Measurements from ENCODE around the gene NOTCH1. TPM values are rescaled to one million over a fixed set of nuclear protein-coding genes. Genes with fewer than 3 reads are reported as not detected.

Gene NOTCH1
- total and polyA plus RNA-seq, 2 of the 8 experiments (the other 6 are each of a cell fraction or from before 2014, with no cell fraction given): 6.9 to 55.6 TPM

- TF ChIP-seq RAD21 (IDR thresholded peaks at IDR 0.05 in 1 of 2, conservative IDR thresholded peaks at IDR 0.05 in 1 of 2; ENCODE audit: low read depth in 2 of 2, low read length in 2 of 2) (peak; percentile 94 to 95), JUN (IDR thresholded peaks at IDR 0.05; ENCODE audit: low read depth, low read length) (no peak), SIN3A (conservative IDR thresholded peaks at IDR 0.05 in 1 of 2, IDR thresholded peaks at IDR 0.05 in 1 of 2; ENCODE audit: low read depth in 1 of 2, low read length in 2 of 2) (0 out of 4 replicates have a peak, but pooled peaks of 1 of the 2 experiments have one; percentile 30), KDM1A (IDR thresholded peaks at IDR 0.05; ENCODE audit: borderline replicate concordance, low read length) (peak; percentile 58; the same call in 1 of the 2 replicates), GTF2F1 (IDR thresholded peaks at IDR 0.05; ENCODE audit: borderline replicate concordance, low read depth, low read length) (no peak), TCF12 (IDR thresholded peaks at IDR 0.05; ENCODE audit: low read depth, low read length) (peak; percentile 87; the same call in 1 of the 2 replicates), RFX5 (IDR thresholded peaks at IDR 0.05; ENCODE audit: borderline replicate concordance, low read depth, low read length) (no peak), GABPA (IDR thresholded peaks at IDR 0.05; ENCODE audit: borderline replicate concordance, insufficient read depth, low read length) (peak; percentile 84; the same call in 1 of the 2 replicates), CEBPB (IDR thresholded peaks at IDR 0.05; ENCODE audit: low read depth, low read length) (no peak), MAFK (IDR thresholded peaks at IDR 0.05; ENCODE audit: low read depth, low read length) (peak; percentile 58; the same call in 1 of the 2 replicates), SP4 (IDR thresholded peaks at IDR 0.05; ENCODE audit: low read length) (no peak), BRCA1 (IDR thresholded peaks at IDR 0.05; ENCODE audit: low read depth, low read length) (no peak), MAX (IDR thresholded peaks at IDR 0.05) (peak; percentile 48; the same call in 1 of the 2 replicates), HDAC2 (IDR thresholded peaks at IDR 0.05; ENCODE audit: borderline replicate concordance in 1 of 2, low read depth in 2 of 2, low read length in 2 of 2) (no peak), SUZ12 (IDR thresholded peaks at IDR 0.05; ENCODE audit: low read length) (no peak), SIX5 (IDR thresholded peaks at IDR 0.05; ENCODE audit: low read depth, low read length) (no peak), BACH1 (IDR thresholded peaks at IDR 0.05; ENCODE audit: low read length) (peak; percentile 52), JUND (IDR thresholded peaks at IDR 0.05; ENCODE audit: low read length) (no peak)
These were observed 57.3 kb downstream of the NOTCH1 start (continued) for GRCh38 chr9:136488247-136489214.
